IPS-18c (cell line): ENCODE measurements around the gene PANK4.

Experiments used
- H3K4me3 ChIP-seq: 2 replicates; pipeline ENCODE4 v1.7.0; 2013; ENCODE audit warnings: low read depth, mild to moderate bottlenecking, low read length, moderate library complexity; ENCODE audit not compliant: insufficient read depth
- H3K9me3 ChIP-seq: one replicate; pipeline ENCODE4 v1.6.1; 2013; ENCODE audit warnings: mild to moderate bottlenecking, low read length, moderate library complexity; ENCODE audit not compliant: control insufficient read depth, insufficient read depth

The PANK4 gene

GRCh38 chr1:2537784-2538115 lies 11.4 kb upstream of the PANK4 start:
- H3K4me3 ChIP-seq, result no peak overlapping the region
- H3K9me3 ChIP-seq, result peaks cover 2% of the 10 kb centered on the region

- Histone ChIP-seq H3K9me3 (peaks cover 2% of the 10 kb centered on the region), H3K4me3 (no peak overlapping the region)
Observed at GRCh38 chr1:2535981-2536380, 9.6 kb upstream of the PANK4 start.

- Histone ChIP-seq H3K9me3 (peaks cover 2% of the 10 kb centered on the region), H3K4me3 (no peak overlapping the region)
Observed at GRCh38 chr1:2535455-2535854, 9.1 kb upstream of the PANK4 start.

GRCh38 chr1:2534687-2535441 lies 8.5 kb upstream of the PANK4 start:
- no peak overlapping the region for H3K4me3 ChIP-seq
- H3K9me3 ChIP-seq, result peaks cover 2% of the 10 kb centered on the region

GRCh38 chr1:2534315-2534686 lies 7.9 kb upstream of the PANK4 start:
- Histone ChIP-seq H3K4me3 (no peak overlapping the region), H3K9me3 (peaks cover 2% of the 10 kb centered on the region)

- Histone ChIP-seq H3K4me3 (no peak overlapping the region), H3K9me3 (peaks cover 2% of the 10 kb centered on the region)
Observed at GRCh38 chr1:2533365-2533764, 7.0 kb upstream of the PANK4 start.

- Histone ChIP-seq H3K4me3 (no peak overlapping the region), H3K9me3 (peaks cover 2% of the 10 kb centered on the region)
Observed at GRCh38 chr1:2532485-2533160, 6.2 kb upstream of the PANK4 start.

GRCh38 chr1:2530513-2531361 lies 4.3 kb upstream of the PANK4 start:
- Histone ChIP-seq H3K9me3 (peaks cover 2% of the 10 kb centered on the region), H3K4me3 (no peak overlapping the region)

- H3K9me3 ChIP-seq, result no peaks in the 10 kb centered on the region
- H3K4me3 ChIP-seq, result peak within 1 kb of the TSS; percentile 34
Observed at GRCh38 chr1:2529784-2530512, 3.6 kb upstream of the PANK4 start, which contains the start of gene HES5. Gene HES5 (minus strand): TSS chr1:2530263. CDS start chr1:2530164, 99 bp downstream.

GRCh38 chr1:2528966-2529783 lies 2.8 kb upstream of the PANK4 start:
- H3K4me3 ChIP-seq, result peak overlapping the region; percentile 34
- no peaks in the 10 kb centered on the region for H3K9me3 ChIP-seq

- no peak overlapping the region for H3K4me3 ChIP-seq
Observed at GRCh38 chr1:2528611-2528965, 2.2 kb upstream of the PANK4 start.

GRCh38 chr1:2528016-2528415 lies 1.6 kb upstream of the PANK4 start:
- Histone ChIP-seq H3K9me3 (no peaks in the 10 kb centered on the region), H3K4me3 (no peak overlapping the region)

More at GRCh38 chr1:2528611-2528965, 2.2 kb upstream of the PANK4 start:
- no peaks in the 10 kb centered on the region for H3K9me3 ChIP-seq

GRCh38 chr1:2527556-2527860 lies 1.1 kb upstream of the PANK4 start:
- Histone ChIP-seq H3K9me3 (no peaks in the 10 kb centered on the region), H3K4me3 (no peak overlapping the region)

GRCh38 chr1:2526824-2527555 lies 594 bp upstream of the PANK4 start:
- H3K9me3 ChIP-seq, result no peaks in the 10 kb centered on the region
- no peak overlapping the region; the same call in 1 of the 2 replicates for H3K4me3 ChIP-seq

- no peaks in the 10 kb centered on the region for H3K9me3 ChIP-seq
- peak overlapping the region; percentile 87 for H3K4me3 ChIP-seq
Observed at GRCh38 chr1:2525572-2525919, 850 bp downstream of the PANK4 start.

GRCh38 chr1:2523891-2524609 lies 2.3 kb downstream of the PANK4 start:
- Histone ChIP-seq H3K4me3 (no peak overlapping the region), H3K9me3 (no peaks in the 10 kb centered on the region)
